Neural cell (in vitro differentiated cells): Measurements from ENCODE around the gene COP1. TPM values are rescaled to one million over a fixed set of nuclear protein-coding genes. Genes with fewer than 3 reads are reported as not detected.

Experiments
- H2AFZ ChIP-seq: fragments of 200-600, 300-800 bp; sonication (generic), shearing (Covaris generic); 2 replicates; pipeline ENCODE4 v1.6.0; 2014; ENCODE audit warnings: low read depth, mild to moderate bottlenecking, antibody characterized with exemption, low read length, moderate library complexity
- H3F3A ChIP-seq: fragments of 200-600 bp; shearing (Covaris generic); 2 replicates; pipeline ENCODE4 v1.6.1; 2016; ENCODE audit warnings: mild to moderate bottlenecking, moderate library complexity, mixed read lengths, antibody characterized with exemption, low read length; ENCODE audit not compliant: insufficient read depth, poor library complexity, severe bottlenecking
- H3K27ac ChIP-seq: fragments of 200-600, 300-800 bp; sonication (generic), shearing (Covaris generic); 2 replicates; pipeline ENCODE4 v1.5.1; 2014; ENCODE audit warnings: mild to moderate bottlenecking, low read length, moderate library complexity
- H3K27me3 ChIP-seq: fragments of 300-800, 200-600 bp; sonication (generic), shearing (Covaris generic); 2 replicates; pipeline ENCODE4 v1.6.0; 2014; ENCODE audit warnings: mild to moderate bottlenecking, low read depth, low read length, moderate library complexity; ENCODE audit not compliant: insufficient read depth
- H3K36me3 ChIP-seq: fragments of 300-800, 200-600 bp; sonication (generic), shearing (Covaris generic); 2 replicates; pipeline ENCODE4 v1.5.1; 2014; ENCODE audit warnings: mild to moderate bottlenecking, antibody characterized with exemption, low read length, moderate library complexity; ENCODE audit not compliant: insufficient read depth
- H3K4me2 ChIP-seq: fragments of 300-800, 200-600 bp; sonication (generic), shearing (Covaris generic); 2 replicates; pipeline ENCODE4 v1.6.0; 2014; ENCODE audit warnings: mild to moderate bottlenecking, low read length
- H3K4me3 ChIP-seq: fragments of 300-800, 200-600 bp; sonication (generic), shearing (Covaris generic); 2 replicates; pipeline ENCODE4 v1.5.1; 2014; ENCODE audit warnings: mild to moderate bottlenecking, low read length, moderate library complexity
- H3K79me2 ChIP-seq: fragments of 200-600 bp; shearing (Covaris generic); replicated peaks from 2 replicates; pipeline ENCODE4 v1.6.0; 2014; ENCODE audit warnings: mild to moderate bottlenecking, low read length, moderate library complexity; ENCODE audit not compliant: insufficient read depth
- H3K9ac ChIP-seq: fragments of 300-800, 200-600 bp; sonication (generic), shearing (Covaris generic); 2 replicates; pipeline ENCODE4 v1.6.1; 2016; ENCODE audit warnings: mild to moderate bottlenecking, low read length, mixed read lengths
- H3K9me2 ChIP-seq: fragments of 200-600 bp; shearing (Covaris generic); 2 replicates; pipeline ENCODE4 v1.6.1; 2016; ENCODE audit warnings: mild to moderate bottlenecking, low read length, mixed read lengths; ENCODE audit not compliant: insufficient read depth
- H3K9me3 ChIP-seq: fragments of 200-600, 300-800 bp; sonication (generic), shearing (Covaris generic); 2 replicates; pipeline ENCODE4 v1.6.1; 2016; ENCODE audit warnings: mild to moderate bottlenecking, mixed run types, low read length, moderate library complexity, mixed read lengths
- H4K20me1 ChIP-seq: fragments of 200-600 bp; shearing (Covaris generic); 2 replicates; pipeline ENCODE4 v1.6.1; 2016; ENCODE audit warnings: mild to moderate bottlenecking, mixed run types; ENCODE audit not compliant: insufficient read depth
- EP300 ChIP-seq: fragments of 450-650 bp; conservative IDR thresholded peaks from 2 replicates; pipeline ENCODE4 v1.6.1; 2014; ENCODE audit warnings: antibody characterized with exemption, mild to moderate bottlenecking, moderate library complexity; ENCODE audit not compliant: poor library complexity, severe bottlenecking
- EZH2 ChIP-seq: fragments of 200-600, 300-800 bp; shearing (Covaris generic), sonication (generic); IDR thresholded peaks from 2 replicates; pipeline ENCODE4 v1.6.1; 2014; ENCODE audit warnings: antibody characterized with exemption, low read length, borderline replicate concordance, mild to moderate bottlenecking; ENCODE audit not compliant: insufficient read depth, poor library complexity, severe bottlenecking
- MXI1 ChIP-seq: fragments of 450-650 bp; conservative IDR thresholded peaks from 2 replicates; pipeline ENCODE4 v1.6.1; 2014; ENCODE audit warnings: antibody characterized with exemption, mild to moderate bottlenecking; ENCODE audit not compliant: poor library complexity, severe bottlenecking
- POLR2AphosphoS5 ChIP-seq: IDR thresholded peaks from 2 replicates; pipeline ENCODE4 v1.6.1; 2012
- RAD21 ChIP-seq: fragments of 450-650 bp; conservative IDR thresholded peaks from 2 replicates; pipeline ENCODE4 v1.6.1; 2014; ENCODE audit warnings: antibody characterized with exemption, mild to moderate bottlenecking, moderate library complexity
- SMC3 ChIP-seq: fragments of 450-650 bp; conservative IDR thresholded peaks from 2 replicates; pipeline ENCODE4 v1.6.1; 2014; ENCODE audit warnings: antibody characterized with exemption, mild to moderate bottlenecking, moderate library complexity; ENCODE audit not compliant: poor library complexity
- TAF1 ChIP-seq: IDR thresholded peaks from 2 replicates; pipeline ENCODE4 v1.6.1; 2012; ENCODE audit warnings: low read depth
- polyA plus RNA-seq: library from polyadenylated mRNA; depleted of rRNA; stranded (reverse); fragments of >200 nt; gene quantifications from 2 replicates; pipeline ENCODE4 v1.2.3, GENCODE V29; 2014
- TF ChIP-seq, protein P1 (sequence below): IDR thresholded peaks from 2 replicates; pipeline ENCODE4 v1.6.1; 2012; ENCODE audit warnings: borderline replicate concordance
- TF ChIP-seq, protein P2 (sequence below): fragments of 450-650 bp; IDR thresholded peaks from 2 replicates; pipeline ENCODE4 v1.5.1; 2014; ENCODE audit warnings: antibody characterized with exemption, mild to moderate bottlenecking, moderate library complexity; ENCODE audit not compliant: poor library complexity, severe bottlenecking

Gene COP1
- polyA plus RNA-seq, 1 donor from 2014 or later = 72.3 TPM

DNA sequence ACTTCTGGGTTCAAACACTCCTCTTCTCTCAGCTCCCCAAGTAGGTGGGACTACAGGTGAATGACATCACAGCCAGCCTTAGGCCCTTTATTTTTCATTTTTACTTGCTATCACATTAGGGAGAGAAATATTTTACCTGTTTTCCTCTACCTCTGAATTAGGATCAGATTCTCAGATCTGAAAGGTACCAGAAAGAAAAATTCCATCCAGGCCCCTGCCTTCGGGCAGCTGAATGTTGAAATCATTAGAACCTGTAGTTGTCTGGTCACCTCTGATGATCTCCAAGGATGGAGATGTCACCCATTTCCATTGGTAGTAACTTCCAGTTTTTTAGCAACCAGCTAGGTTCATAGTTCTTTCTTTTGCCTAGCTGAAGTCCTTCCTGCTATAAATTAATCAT is 288.1 kb downstream of the COP1 start:
- Histone ChIP-seq H3F3A (no peaks in the 10 kb centered on the region), H3K36me3 (no peaks in the 10 kb centered on the region), H3K4me2 (no peak overlapping the region), H3K27ac (no peak overlapping the region), H2AFZ (no peak overlapping the region), H3K9me2 (no peaks in the 10 kb centered on the region), H3K27me3 (no peaks in the 10 kb centered on the region), H3K79me2 (no peaks in the 10 kb centered on the region), H3K9me3 (no peaks in the 10 kb centered on the region), H4K20me1 (no peaks in the 10 kb centered on the region), H3K9ac (no peak overlapping the region), H3K4me3 (no peak overlapping the region)
- TF ChIP-seq, protein P1, sequence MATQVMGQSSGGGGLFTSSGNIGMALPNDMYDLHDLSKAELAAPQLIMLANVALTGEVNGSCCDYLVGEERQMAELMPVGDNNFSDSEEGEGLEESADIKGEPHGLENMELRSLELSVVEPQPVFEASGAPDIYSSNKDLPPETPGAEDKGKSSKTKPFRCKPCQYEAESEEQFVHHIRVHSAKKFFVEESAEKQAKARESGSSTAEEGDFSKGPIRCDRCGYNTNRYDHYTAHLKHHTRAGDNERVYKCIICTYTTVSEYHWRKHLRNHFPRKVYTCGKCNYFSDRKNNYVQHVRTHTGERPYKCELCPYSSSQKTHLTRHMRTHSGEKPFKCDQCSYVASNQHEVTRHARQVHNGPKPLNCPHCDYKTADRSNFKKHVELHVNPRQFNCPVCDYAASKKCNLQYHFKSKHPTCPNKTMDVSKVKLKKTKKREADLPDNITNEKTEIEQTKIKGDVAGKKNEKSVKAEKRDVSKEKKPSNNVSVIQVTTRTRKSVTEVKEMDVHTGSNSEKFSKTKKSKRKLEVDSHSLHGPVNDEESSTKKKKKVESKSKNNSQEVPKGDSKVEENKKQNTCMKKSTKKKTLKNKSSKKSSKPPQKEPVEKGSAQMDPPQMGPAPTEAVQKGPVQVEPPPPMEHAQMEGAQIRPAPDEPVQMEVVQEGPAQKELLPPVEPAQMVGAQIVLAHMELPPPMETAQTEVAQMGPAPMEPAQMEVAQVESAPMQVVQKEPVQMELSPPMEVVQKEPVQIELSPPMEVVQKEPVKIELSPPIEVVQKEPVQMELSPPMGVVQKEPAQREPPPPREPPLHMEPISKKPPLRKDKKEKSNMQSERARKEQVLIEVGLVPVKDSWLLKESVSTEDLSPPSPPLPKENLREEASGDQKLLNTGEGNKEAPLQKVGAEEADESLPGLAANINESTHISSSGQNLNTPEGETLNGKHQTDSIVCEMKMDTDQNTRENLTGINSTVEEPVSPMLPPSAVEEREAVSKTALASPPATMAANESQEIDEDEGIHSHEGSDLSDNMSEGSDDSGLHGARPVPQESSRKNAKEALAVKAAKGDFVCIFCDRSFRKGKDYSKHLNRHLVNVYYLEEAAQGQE = no peak
- TF ChIP-seq MXI1 (no peak), EP300 (no peak), SMC3 (no peak), EZH2 (no peak), RAD21 (no peak), POLR2AphosphoS5 (no peak), TAF1 (no peak)
- TF ChIP-seq, protein P2, sequence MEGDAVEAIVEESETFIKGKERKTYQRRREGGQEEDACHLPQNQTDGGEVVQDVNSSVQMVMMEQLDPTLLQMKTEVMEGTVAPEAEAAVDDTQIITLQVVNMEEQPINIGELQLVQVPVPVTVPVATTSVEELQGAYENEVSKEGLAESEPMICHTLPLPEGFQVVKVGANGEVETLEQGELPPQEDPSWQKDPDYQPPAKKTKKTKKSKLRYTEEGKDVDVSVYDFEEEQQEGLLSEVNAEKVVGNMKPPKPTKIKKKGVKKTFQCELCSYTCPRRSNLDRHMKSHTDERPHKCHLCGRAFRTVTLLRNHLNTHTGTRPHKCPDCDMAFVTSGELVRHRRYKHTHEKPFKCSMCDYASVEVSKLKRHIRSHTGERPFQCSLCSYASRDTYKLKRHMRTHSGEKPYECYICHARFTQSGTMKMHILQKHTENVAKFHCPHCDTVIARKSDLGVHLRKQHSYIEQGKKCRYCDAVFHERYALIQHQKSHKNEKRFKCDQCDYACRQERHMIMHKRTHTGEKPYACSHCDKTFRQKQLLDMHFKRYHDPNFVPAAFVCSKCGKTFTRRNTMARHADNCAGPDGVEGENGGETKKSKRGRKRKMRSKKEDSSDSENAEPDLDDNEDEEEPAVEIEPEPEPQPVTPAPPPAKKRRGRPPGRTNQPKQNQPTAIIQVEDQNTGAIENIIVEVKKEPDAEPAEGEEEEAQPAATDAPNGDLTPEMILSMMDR = no peak

DNA sequence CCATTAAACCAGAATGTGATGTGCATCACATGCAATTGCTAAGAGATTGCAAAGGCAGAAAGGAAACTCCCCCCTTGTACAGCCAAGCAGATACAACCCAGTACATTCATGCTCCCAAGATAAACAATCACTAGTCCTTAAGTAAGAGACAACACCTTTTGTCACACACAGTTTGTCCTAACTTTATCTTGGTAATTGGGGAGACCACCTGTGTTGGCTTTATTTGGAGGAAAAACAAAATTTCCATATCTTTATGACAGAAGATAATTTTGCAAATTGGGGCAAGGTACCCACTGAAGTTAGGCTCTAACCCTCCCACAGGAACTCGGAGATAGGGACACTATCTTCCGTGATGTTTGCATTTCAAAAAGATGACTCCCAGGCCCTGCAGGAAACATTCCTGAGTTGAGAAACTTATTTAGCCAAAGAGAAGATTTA is 288.7 kb downstream of the COP1 start:
- no peak overlapping the region for H3K27ac ChIP-seq
- H3K27me3 ChIP-seq = no peaks in the 10 kb centered on the region
- no peak overlapping the region for H3K9ac ChIP-seq
- no peak overlapping the region for H2AFZ ChIP-seq
- no peaks in the 10 kb centered on the region for H3K36me3 ChIP-seq
- H3K9me3 ChIP-seq = no peaks in the 10 kb centered on the region
- TF ChIP-seq, protein P2 = no peak
- no peak for TF ChIP-seq SMC3
- no peak overlapping the region for H3K4me3 ChIP-seq
- H3K79me2 ChIP-seq = no peaks in the 10 kb centered on the region
- H3F3A ChIP-seq = no peaks in the 10 kb centered on the region
- no peaks in the 10 kb centered on the region for H3K9me2 ChIP-seq
- H3K4me2 ChIP-seq = no peak overlapping the region
- no peaks in the 10 kb centered on the region for H4K20me1 ChIP-seq
